GM12878 (cell line): ENCODE measurements around the gene GP5. TPM values are rescaled to one million over a fixed set of nuclear protein-coding genes. Genes with fewer than 3 reads are reported as not detected.
A peak's percentile ranks its signal among the peaks of the same experiment; 100 is the strongest.

Source experiments
- ATAC-seq: fragments of 200-7000 bp; cut with Tn5 transposase; 3 replicates; pipeline ENCODE4 v1.9.1; 2020; ENCODE audit warnings: mild to moderate bottlenecking, moderate library complexity
- BruUV-seq: library from RNA; stranded (reverse); fragments of 400-500 nt; replicated peaks from 2 replicates; lab custom pipeline; 2021; lab: Mats Ljungman, UMichigan
- CTCF ChIA-PET: fragments of 300-600 bp; sonication (Branson Sonifier 250); formaldehyde crosslinking; extraction: SDS; loops from one replicate; lab custom pipeline; 2021; ENCODE audit warnings: inconsistent platforms; lab: Yijun Ruan, JAX
- POLR2A ChIA-PET: fragments of 350-600 bp; formaldehyde crosslinking; extraction: SDS; loops from one replicate; lab custom pipeline; 2021; ENCODE audit warnings: inconsistent platforms; lab: Charles Lee
- RAD21 ChIA-PET: fragments of 300-600 bp; sonication (Branson Sonifier 250); formaldehyde crosslinking; loops from one replicate; lab custom pipeline; 2023; ENCODE audit warnings: antibody characterized with exemption; ENCODE audit not compliant: unreplicated experiment; lab: Charles Lee
- SMC1A ChIA-PET: fragments of 300-600 bp; sonication (Branson Sonifier 250); formaldehyde crosslinking; loops from one replicate; lab custom pipeline; 2023; ENCODE audit not compliant: unreplicated experiment, uncharacterized antibody; lab: Charles Lee
- DNase-seq: peaks from one replicate; pipeline ENCODE4 v3.0.0-alpha.2; 2011; ENCODE audit warnings: low read depth, low spot score
- FAIRE-seq: peaks from 3 replicates; lab custom pipeline; 2011; peaks lifted over from hg19 to GRCh38; lab: Jason Lieb, UNC
- H2AFZ ChIP-seq: 2 replicates; pipeline ENCODE4 v1.6.0; 2011; ENCODE audit warnings: low read depth, low read length, control low read depth; ENCODE audit not compliant: control insufficient read depth
- H3K27ac ChIP-seq: 2 replicates; pipeline ENCODE4 v1.5.1; 2011; ENCODE audit warnings: control low read depth; ENCODE audit not compliant: control insufficient read depth, insufficient read depth
- H3K27me3 ChIP-seq, 2 experiments: replicated peaks in 1 of 2; 2 replicates each; pipeline versions ENCODE4 v1.6.0 to v1.6.1; 2011; ENCODE audit warnings: low read length in 1 of 2; ENCODE audit not compliant: control insufficient read depth in 2 of 2, insufficient read depth in 2 of 2
- H3K36me3 ChIP-seq, 2 experiments: 2 replicates each; pipeline ENCODE4 v1.5.1; 2011; ENCODE audit warnings: low read length in 1 of 2; ENCODE audit not compliant: control insufficient read depth in 2 of 2, insufficient read depth in 2 of 2
- H3K4me1 ChIP-seq: 2 replicates; pipeline ENCODE4 v1.6.1; 2011; ENCODE audit warnings: mild to moderate bottlenecking, low read length, moderate library complexity, mixed read lengths; ENCODE audit not compliant: control insufficient read depth, insufficient read depth
- H3K4me2 ChIP-seq: 2 replicates; pipeline ENCODE4 v1.6.0; 2011; ENCODE audit warnings: control low read depth; ENCODE audit not compliant: control insufficient read depth, insufficient read depth
- H3K4me3 ChIP-seq: fragments of 200-600 bp; sonication (generic); 2 replicates; pipeline ENCODE4 v1.5.1; 2016
- H3K79me2 ChIP-seq: 2 replicates; pipeline ENCODE4 v1.6.0; 2011; ENCODE audit warnings: low read length; ENCODE audit not compliant: control insufficient read depth, insufficient read depth
- H3K9ac ChIP-seq: 2 replicates; pipeline ENCODE4 v1.8.0; 2011; ENCODE audit warnings: low read length, control low read depth, mixed read lengths; ENCODE audit not compliant: control insufficient read depth, insufficient read depth
- H3K9me3 ChIP-seq: replicated peaks from 3 replicates; pipeline ENCODE4 v1.5.1; 2011; ENCODE audit warnings: mild to moderate bottlenecking, low read length; ENCODE audit not compliant: control insufficient read depth, insufficient read depth
- H4K20me1 ChIP-seq: 2 replicates; pipeline ENCODE4 v1.6.0; 2011; ENCODE audit not compliant: control insufficient read depth, insufficient read depth
- EGR1 ChIP-seq, 2 experiments: IDR thresholded peaks; 1 replicate in 1 of 2; 2 replicates in 1 of 2; pipeline ENCODE4 v1.6.1; 2011 to 2012; ENCODE audit warnings: low read depth in 2 of 2, low read length in 2 of 2, borderline replicate concordance in 1 of 2, mild to moderate bottlenecking in 1 of 2, moderate library complexity in 1 of 2
- NFYB ChIP-seq: IDR thresholded peaks from 2 replicates; pipeline ENCODE4 v1.6.1; 2011; ENCODE audit warnings: low read depth, mild to moderate bottlenecking, low read length, improper control_type of control experiment, moderate library complexity; ENCODE audit not compliant: insufficient read depth
- NR2F1 ChIP-seq: fragments of 450-650 bp; conservative IDR thresholded peaks from 2 replicates; pipeline ENCODE4 v1.6.1; 2017; ENCODE audit warnings: mild to moderate bottlenecking
- SP1 ChIP-seq: IDR thresholded peaks from one replicate; pipeline ENCODE4 v1.6.1; 2011; ENCODE audit warnings: low read depth, low read length
- SREBF1 ChIP-seq: IDR thresholded peaks from 2 replicates; pipeline ENCODE4 v1.6.1; 2012; ENCODE audit warnings: mild to moderate bottlenecking, low read length
- TCF3 ChIP-seq: IDR thresholded peaks from 2 replicates; pipeline ENCODE4 v1.6.1; 2012; ENCODE audit warnings: low read depth, mild to moderate bottlenecking, low read length, borderline replicate concordance; ENCODE audit not compliant: insufficient read depth
- WGBS: methylation state at CpG from one replicate; pipeline ENCODE4 v1.1.6; 2016; ENCODE audit warnings: low lambda C conversion rate; ENCODE audit not compliant: insufficient replicate concordance, insufficient coverage; ENCODE audit errors: missing lambda C conversion rate; 5-methylcytosine and 5-hydroxymethylcytosine counted together
- in situ Hi-C: fragments of 300-500 bp; cut with MboI; formaldehyde crosslinking; loops from 9 replicates; pipeline ENCODE4 v1.14.3; 2018; ENCODE audit warnings: mixed read lengths
- intact Hi-C: fragments of 100-400 bp; cut with micrococcal nuclease; formaldehyde crosslinking; loops from one replicate; pipeline ENCODE4 v1.14.2; 2022; ENCODE audit not compliant: unreplicated experiment
- polyA plus RNA-seq, 11 experiments: library from polyadenylated mRNA; depleted of rRNA in 4 of 11; unstranded in 6 of 11; stranded (reverse) in 5 of 11; fragments of >200 nt; fragmentation: Nextera tagmentation in 4 of 11; fragmentation: Illumina TruSeq in 1 of 11; extraction: Ambion mirVana in 4 of 11; extraction: Trizol in 1 of 11; gene quantifications; 1 replicate in 1 of 11; 2 replicates in 10 of 11; pipeline versions ENCODE4 v1.2.1 to v1.2.3, GENCODE V29; 2011 to 2016; ENCODE audit warnings: inconsistent platforms in 2 of 11, missing spikeins in 2 of 11, low read depth in 1 of 11
- total RNA-seq, 4 experiments: library from RNA; depleted of rRNA in 3 of 4; stranded (reverse); fragments of >200 nt in 3 of 4; fragmentation: Illumina TruSeq in 1 of 4; extraction: Trizol in 1 of 4; gene quantifications; 2 replicates each; pipeline versions ENCODE4 v1.2.1 to v1.2.3, GENCODE V29; 2013 to 2021
- TF ChIP-seq, protein P1 (sequence below): fragments of 450-650 bp; IDR thresholded peaks from 2 replicates; pipeline ENCODE4 v1.6.1; 2017; ENCODE audit warnings: borderline replicate concordance
- TF ChIP-seq, protein P2 (sequence below): fragments of 450-650 bp; conservative IDR thresholded peaks from 2 replicates; pipeline ENCODE4 v1.6.1; 2017; ENCODE audit warnings: mild to moderate bottlenecking, moderate library complexity
- TF ChIP-seq, protein P3 (sequence below): IDR thresholded peaks from 2 replicates; pipeline ENCODE4 v1.6.1; 2011; ENCODE audit warnings: mild to moderate bottlenecking, low read depth, low read length, moderate library complexity; ENCODE audit not compliant: insufficient replicate concordance
- TF ChIP-seq, protein P4 (sequence below): fragments of 450-650 bp; IDR thresholded peaks from 2 replicates; pipeline ENCODE4 v1.6.1; 2018; ENCODE audit warnings: borderline replicate concordance, mild to moderate bottlenecking; ENCODE audit not compliant: partially characterized antibody

Gene GP5
- total and polyA plus RNA-seq, 10 of the 15 experiments (the other 5 are each of a cell fraction or from before 2014, with no cell fraction given) = not detected

DNA sequence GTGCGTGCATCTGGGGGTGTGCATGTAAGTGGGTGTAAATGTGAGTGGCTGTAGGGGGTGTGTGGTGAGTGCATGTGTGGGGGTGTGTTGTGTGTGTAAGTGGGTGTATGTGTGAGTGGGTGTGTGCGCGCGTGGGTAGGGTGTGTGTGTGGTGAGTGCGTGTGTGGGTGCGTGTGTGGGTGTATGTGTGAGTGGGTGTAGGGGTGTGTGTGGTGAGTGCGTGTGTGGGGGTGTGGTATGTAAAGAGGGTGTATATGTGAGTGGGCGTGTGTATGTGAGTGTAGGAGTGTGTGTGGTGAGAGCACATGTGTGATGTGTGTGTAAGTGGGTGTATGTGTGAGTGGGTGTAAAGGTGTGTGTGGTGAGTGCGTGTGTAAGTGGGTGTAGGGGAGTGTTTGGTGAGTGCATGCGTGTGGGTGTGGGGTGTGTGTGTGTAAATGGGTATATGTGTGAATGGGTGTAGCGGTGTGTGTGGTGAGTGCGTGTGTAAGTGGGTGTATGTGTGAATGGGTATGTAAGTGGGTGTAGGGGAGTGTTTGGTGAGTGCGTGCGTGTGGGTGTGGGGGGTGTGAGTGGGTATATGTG lies 47.0 kb downstream of the GP5 start (continued):
- TF ChIP-seq, protein P1, sequence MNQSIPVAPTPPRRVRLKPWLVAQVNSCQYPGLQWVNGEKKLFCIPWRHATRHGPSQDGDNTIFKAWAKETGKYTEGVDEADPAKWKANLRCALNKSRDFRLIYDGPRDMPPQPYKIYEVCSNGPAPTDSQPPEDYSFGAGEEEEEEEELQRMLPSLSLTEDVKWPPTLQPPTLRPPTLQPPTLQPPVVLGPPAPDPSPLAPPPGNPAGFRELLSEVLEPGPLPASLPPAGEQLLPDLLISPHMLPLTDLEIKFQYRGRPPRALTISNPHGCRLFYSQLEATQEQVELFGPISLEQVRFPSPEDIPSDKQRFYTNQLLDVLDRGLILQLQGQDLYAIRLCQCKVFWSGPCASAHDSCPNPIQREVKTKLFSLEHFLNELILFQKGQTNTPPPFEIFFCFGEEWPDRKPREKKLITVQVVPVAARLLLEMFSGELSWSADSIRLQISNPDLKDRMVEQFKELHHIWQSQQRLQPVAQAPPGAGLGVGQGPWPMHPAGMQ = no peak
- no peak for TF ChIP-seq TCF3
- TF ChIP-seq EGR1 (IDR thresholded peaks at IDR 0.05; ENCODE audit: borderline replicate concordance in 1 of 2, low read depth in 2 of 2, low read length in 2 of 2) = 0 out of 3 replicates have a peak, but pooled peaks of 1 of the 2 experiments have one; percentile 18
- TF ChIP-seq, all 136 proteins: peak for 1

DNA sequence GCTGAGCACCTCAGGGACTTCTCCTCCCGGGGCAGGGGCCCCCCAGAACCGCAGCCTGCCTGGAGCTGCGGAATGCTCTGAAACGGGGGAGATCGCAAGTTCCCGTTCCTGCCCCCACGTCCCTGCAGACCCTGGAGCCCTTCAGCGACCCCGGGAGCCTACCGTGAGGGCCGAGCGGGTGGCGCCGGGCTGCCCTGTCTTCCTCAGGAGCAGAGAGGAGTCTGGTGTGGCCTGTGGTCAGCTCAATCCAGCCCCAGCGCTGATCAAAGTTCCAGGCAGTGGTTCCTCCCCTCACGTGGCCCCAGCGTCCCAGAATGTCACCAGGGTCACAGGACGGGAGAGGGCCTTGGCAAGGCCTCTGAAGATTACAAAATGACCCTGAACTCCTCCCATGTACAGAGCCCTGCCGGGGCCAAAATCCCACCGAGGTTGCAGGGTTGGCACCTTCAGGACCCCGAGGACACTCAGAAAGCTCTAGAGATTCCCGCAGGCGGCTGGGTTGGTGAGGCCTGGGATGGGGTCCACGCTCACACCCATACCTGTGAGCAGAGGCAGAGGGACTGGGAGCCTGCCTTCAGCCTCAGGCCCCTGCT lies 47.9 kb downstream of the GP5 start, which contains the start of gene CPN2:
Gene CPN2, minus strand, starts transcription at position 249 of the 593 bp plus-strand sequence. CDS start 8,626 bp downstream, outside the sequence.
- 64% methylated on average over 24 of the region's 24 CpGs for WGBS
- Histone ChIP-seq H3K4me1 (no peaks in the 10 kb centered on the region), H3K4me2 (no peak within 1 kb of the TSS), H3K27ac (no peak within 1 kb of the TSS), H3K9me3 (no peaks in the 10 kb centered on the region), H2AFZ (no peak within 1 kb of the TSS), H3K9ac (no peak within 1 kb of the TSS), H3K36me3 (no peaks in the 10 kb centered on the region), H3K27me3 (no peaks in the 10 kb centered on the region; a peak in 1 of 4 replicates), H4K20me1 (no peaks in the 10 kb centered on the region), H3K79me2 (no peaks in the 10 kb centered on the region), H3K4me3 (no peak within 1 kb of the TSS)
- ChIA-PET RAD21 (no interaction called here), CTCF (no interaction called here), POLR2A (no interaction called here), SMC1A (interaction anchor here (1.2 kb wide), 1 partner anchor 53 kb away, joined by 3 read pairs; no protein-coding TSS in a partner anchor)
- ATAC-seq (no peak), DNase-seq (no peak), FAIRE-seq (no peak)
- no TSS peak for BruUV-seq
- in situ Hi-C loops = no loop called here
- intact Hi-C loops = no loop called here
- TF ChIP-seq NR2F1 (no peak), NFYB (no peak), SREBF1 (no peak), SP1 (no peak)
- TF ChIP-seq, protein P2, sequence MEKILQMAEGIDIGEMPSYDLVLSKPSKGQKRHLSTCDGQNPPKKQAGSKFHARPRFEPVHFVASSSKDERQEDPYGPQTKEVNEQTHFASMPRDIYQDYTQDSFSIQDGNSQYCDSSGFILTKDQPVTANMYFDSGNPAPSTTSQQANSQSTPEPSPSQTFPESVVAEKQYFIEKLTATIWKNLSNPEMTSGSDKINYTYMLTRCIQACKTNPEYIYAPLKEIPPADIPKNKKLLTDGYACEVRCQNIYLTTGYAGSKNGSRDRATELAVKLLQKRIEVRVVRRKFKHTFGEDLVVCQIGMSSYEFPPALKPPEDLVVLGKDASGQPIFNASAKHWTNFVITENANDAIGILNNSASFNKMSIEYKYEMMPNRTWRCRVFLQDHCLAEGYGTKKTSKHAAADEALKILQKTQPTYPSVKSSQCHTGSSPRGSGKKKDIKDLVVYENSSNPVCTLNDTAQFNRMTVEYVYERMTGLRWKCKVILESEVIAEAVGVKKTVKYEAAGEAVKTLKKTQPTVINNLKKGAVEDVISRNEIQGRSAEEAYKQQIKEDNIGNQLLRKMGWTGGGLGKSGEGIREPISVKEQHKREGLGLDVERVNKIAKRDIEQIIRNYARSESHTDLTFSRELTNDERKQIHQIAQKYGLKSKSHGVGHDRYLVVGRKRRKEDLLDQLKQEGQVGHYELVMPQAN = no peak
- TF ChIP-seq, protein P3, sequence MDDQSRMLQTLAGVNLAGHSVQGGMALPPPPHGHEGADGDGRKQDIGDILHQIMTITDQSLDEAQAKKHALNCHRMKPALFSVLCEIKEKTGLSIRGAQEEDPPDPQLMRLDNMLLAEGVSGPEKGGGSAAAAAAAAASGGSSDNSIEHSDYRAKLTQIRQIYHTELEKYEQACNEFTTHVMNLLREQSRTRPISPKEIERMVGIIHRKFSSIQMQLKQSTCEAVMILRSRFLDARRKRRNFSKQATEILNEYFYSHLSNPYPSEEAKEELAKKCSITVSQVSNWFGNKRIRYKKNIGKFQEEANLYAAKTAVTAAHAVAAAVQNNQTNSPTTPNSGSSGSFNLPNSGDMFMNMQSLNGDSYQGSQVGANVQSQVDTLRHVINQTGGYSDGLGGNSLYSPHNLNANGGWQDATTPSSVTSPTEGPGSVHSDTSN = no peak
- TF ChIP-seq, protein P4, sequence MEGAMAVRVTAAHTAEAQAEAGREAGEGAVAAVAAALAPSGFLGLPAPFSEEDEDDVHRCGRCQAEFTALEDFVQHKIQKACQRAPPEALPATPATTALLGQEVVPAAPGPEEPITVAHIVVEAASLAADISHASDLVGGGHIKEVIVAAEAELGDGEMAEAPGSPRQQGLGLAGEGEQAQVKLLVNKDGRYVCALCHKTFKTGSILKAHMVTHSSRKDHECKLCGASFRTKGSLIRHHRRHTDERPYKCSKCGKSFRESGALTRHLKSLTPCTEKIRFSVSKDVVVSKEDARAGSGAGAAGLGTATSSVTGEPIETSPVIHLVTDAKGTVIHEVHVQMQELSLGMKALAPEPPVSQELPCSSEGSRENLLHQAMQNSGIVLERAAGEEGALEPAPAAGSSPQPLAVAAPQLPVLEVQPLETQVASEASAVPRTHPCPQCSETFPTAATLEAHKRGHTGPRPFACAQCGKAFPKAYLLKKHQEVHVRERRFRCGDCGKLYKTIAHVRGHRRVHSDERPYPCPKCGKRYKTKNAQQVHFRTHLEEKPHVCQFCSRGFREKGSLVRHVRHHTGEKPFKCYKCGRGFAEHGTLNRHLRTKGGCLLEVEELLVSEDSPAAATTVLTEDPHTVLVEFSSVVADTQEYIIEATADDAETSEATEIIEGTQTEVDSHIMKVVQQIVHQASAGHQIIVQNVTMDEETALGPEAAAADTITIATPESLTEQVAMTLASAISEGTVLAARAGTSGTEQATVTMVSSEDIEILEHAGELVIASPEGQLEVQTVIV = no peak
